Upper lobe of left lung (tissue), 6 donors: ENCODE data around the gene SPDL1. TPM values are rescaled to one million over a fixed set of nuclear protein-coding genes. Genes with fewer than 3 reads are reported as not detected.
"Not testable (repeated sequence)": the region's sequence is repeated elsewhere in the genome, so short reads cannot be mapped to it uniquely, and the experiment has no call there.

ENCODE experiments used
- ATAC-seq, 2 donors: fragments of 200-7000 bp; cut with Tn5 transposase; one replicate each; pipeline ENCODE4 v1.9.1; 2022; ENCODE audit warnings: mild to moderate bottlenecking in 2 of 2, moderate library complexity in 2 of 2; ENCODE audit not compliant: low FRiP score in 2 of 2
- DNase-seq, 2 donors: peaks; one replicate each; pipeline ENCODE4 v3.0.0-alpha.2; 2019 to 2020
- H3K27ac ChIP-seq, 4 donors: fragments of 200-600 bp; sonication (generic); one replicate each; pipeline ENCODE4 v1.5.1; 2016 to 2019
- H3K27me3 ChIP-seq, 4 donors: fragments of 200-600 bp; sonication (generic); one replicate each; pipeline ENCODE4 v1.5.1; 2017 to 2019
- H3K36me3 ChIP-seq, 4 donors: fragments of 200-600 bp; sonication (generic); one replicate each; pipeline ENCODE4 v1.5.1; 2016 to 2019
- H3K4me1 ChIP-seq, 4 donors: fragments of 200-600 bp; sonication (generic); one replicate each; pipeline ENCODE4 v1.5.1; 2018 to 2019
- H3K4me3 ChIP-seq, 4 donors: fragments of 200-600 bp; sonication (generic); one replicate each; pipeline ENCODE4 v1.5.1; 2017 to 2019; ENCODE audit warnings: mild to moderate bottlenecking in 2 of 4, moderate library complexity in 1 of 4
- H3K9me3 ChIP-seq, 4 donors: fragments of 200-600 bp; sonication (generic); one replicate each; pipeline ENCODE4 v1.5.1; 2018 to 2019
- CTCF ChIP-seq, 6 experiments: fragments of 450-650 bp in 4 of 6; fragments of 200-600 bp in 2 of 6; sonication (generic) in 2 of 6; IDR thresholded peaks; one replicate each; pipeline ENCODE4 v1.5.1; 2016 to 2019; ENCODE audit warnings: antibody characterized with exemption in 6 of 6
- EP300 ChIP-seq, 4 donors: sonication (generic); formaldehyde crosslinking; IDR thresholded peaks; one replicate each; pipeline ENCODE4 v1.5.1; 2017; ENCODE audit warnings: antibody characterized with exemption in 4 of 4, control low read depth in 2 of 4
- POLR2A ChIP-seq, 4 donors: fragments of 450-650 bp; IDR thresholded peaks; one replicate each; pipeline ENCODE4 v1.5.1; 2016 to 2017; ENCODE audit warnings: antibody characterized with exemption in 4 of 4, mild to moderate bottlenecking in 2 of 4
- POLR2AphosphoS5 ChIP-seq, 2 donors: sonication (generic); formaldehyde crosslinking; IDR thresholded peaks; one replicate each; pipeline ENCODE4 v1.5.1; 2017; ENCODE audit warnings: antibody characterized with exemption in 2 of 2
- WGBS, 2 donors: methylation state at CpG; one replicate each; pipeline ENCODE4 v1.1.5; 2017 to 2018; 5-methylcytosine and 5-hydroxymethylcytosine counted together
- total RNA-seq, 6 donors: library from RNA; depleted of rRNA in 4 of 6; stranded (reverse); fragments of >200 nt in 4 of 6; gene quantifications; one replicate each; pipeline versions ENCODE4 v1.1.0 to v1.2.1, GENCODE V29; 2016 to 2021
- donor health status: DM: no; HTN: no; CAD: no; lungs with moderate emphysema.
- donor health status: DM: no; HTN: yes; CAD: no; lungs with severe emphysema.

Gene SPDL1
- total RNA-seq, 6 donors from 2014 or later, result 1.9 to 9.2 (median 5.5) TPM

DNA sequence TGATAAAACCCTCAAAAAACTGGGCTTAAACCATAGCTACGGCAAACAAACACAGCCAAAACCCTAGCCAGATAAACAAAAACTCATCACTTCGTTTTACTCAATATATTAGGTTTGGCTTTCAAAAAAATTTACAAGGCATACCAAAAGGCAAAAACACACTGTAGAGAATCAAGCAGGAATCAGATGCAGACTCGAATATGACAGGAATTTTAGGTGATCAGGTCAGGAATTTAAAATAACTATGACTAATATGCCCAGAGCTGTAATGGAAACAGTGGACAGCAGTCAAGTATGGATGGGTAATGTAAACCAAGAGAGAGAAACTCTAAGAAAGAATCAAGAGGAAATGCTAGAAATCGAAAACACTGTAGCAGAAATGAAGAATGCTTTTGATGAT is 27.0 kb downstream of the SPDL1 start:
- Histone ChIP-seq H3K9me3 (peaks cover 0 to 3% (median 0%) of the 10 kb centered on the region in 4 donors), H3K27ac (no peak overlapping the region), H3K27me3 (no peaks in the 10 kb centered on the region), H3K4me1 (no peaks in the 10 kb centered on the region), H3K4me3 (no peak overlapping the region), H3K36me3 (no peaks in the 10 kb centered on the region)
- 79 to 83% methylated on average over 4 of the region's 4 CpGs for WGBS, 2 donors
- ATAC-seq (no peak), DNase-seq (no peak)
- TF ChIP-seq POLR2AphosphoS5 (IDR thresholded peaks at IDR 0.05) (no peak), POLR2A (IDR thresholded peaks at IDR 0.05) (no peak), EP300 (IDR thresholded peaks at IDR 0.05) (no peak), CTCF (IDR thresholded peaks at IDR 0.05) (no peak)

DNA sequence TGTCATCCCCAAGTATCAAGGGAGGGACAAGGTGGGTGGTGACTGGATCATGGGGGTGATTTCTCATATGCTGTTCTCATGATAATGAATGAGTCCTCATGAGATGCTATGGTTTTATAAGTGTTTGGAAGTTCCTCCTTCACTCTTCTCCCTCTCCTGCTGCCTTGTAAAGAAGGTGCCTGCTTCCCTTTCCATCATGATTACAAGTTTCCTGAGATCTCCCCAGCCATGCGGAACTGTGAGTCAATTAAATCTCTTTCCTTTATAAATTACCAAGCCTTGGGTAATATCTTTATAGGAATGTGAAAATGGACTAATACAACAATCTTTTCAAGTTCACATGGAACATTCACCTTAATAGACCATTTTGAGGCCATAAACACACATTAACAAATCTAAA is 32.0 kb downstream of the SPDL1 start:
- Histone ChIP-seq H3K9me3 (peaks cover 0 to 3% (median 0%) of the 10 kb centered on the region in 4 donors), H3K27ac (no peak overlapping the region), H3K4me3 (no peak overlapping the region), H3K27me3 (no peaks in the 10 kb centered on the region), H3K36me3 (no peaks in the 10 kb centered on the region), H3K4me1 (no peaks in the 10 kb centered on the region)
- DNase-seq (no peak), ATAC-seq (no peak)
- TF ChIP-seq POLR2A (IDR thresholded peaks at IDR 0.05) (no peak), CTCF (IDR thresholded peaks at IDR 0.05) (no peak), EP300 (IDR thresholded peaks at IDR 0.05) (no peak), POLR2AphosphoS5 (IDR thresholded peaks at IDR 0.05) (no peak)
- 77 to 79% methylated on average over 1 of the region's 1 CpG for WGBS, 2 donors

GRCh38 chr5:169624307-169624706 is 40.7 kb downstream of the SPDL1 start:
- H3K36me3 ChIP-seq, DNase-seq, H3K9me3 ChIP-seq, H3K27ac ChIP-seq, H3K27me3 ChIP-seq, ATAC-seq, H3K4me3 ChIP-seq, H3K4me1 ChIP-seq: not testable (repeated sequence)
- WGBS, 2 donors, result 92 to 97% methylated on average over 2 of the region's 2 CpGs

DNA sequence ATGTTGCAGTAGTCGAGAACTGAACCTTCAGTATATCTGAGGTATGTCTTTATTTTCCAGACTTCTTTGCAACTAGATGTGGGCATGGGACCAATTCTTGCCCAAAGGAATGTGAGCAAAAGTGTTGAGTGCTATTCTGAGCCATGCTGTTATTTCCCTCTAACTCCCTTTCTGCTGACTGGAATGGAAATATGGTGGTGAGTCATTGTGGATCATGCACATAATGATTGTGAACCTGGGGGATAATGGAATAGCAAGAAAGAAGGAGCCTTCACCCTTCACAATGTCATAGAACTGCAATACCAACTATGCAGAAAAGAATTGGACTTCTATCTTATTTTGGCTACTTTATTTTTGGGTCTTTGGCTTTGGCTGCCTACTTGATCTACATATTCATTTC is 43.2 kb downstream of the SPDL1 start:
- H3K9me3 ChIP-seq, result no peaks in the 10 kb centered on the region
- no peak for ATAC-seq
- H3K4me1 ChIP-seq, result peaks cover 0 to 5% (median 0%) of the 10 kb centered on the region in 4 donors
- no peaks in the 10 kb centered on the region for H3K36me3 ChIP-seq
- no peak overlapping the region for H3K4me3 ChIP-seq
- no peaks in the 10 kb centered on the region for H3K27me3 ChIP-seq
- no peak overlapping the region for H3K27ac ChIP-seq
- no peak for DNase-seq
- TF ChIP-seq CTCF (IDR thresholded peaks at IDR 0.05), result no peak
- TF ChIP-seq POLR2AphosphoS5 (IDR thresholded peaks at IDR 0.05), result no peak
- TF ChIP-seq EP300 (IDR thresholded peaks at IDR 0.05), result no peak
- TF ChIP-seq POLR2A (IDR thresholded peaks at IDR 0.05), result no peak
- 82 to 88% methylated on average over 1 of the region's 1 CpG for WGBS, 2 donors

DNA sequence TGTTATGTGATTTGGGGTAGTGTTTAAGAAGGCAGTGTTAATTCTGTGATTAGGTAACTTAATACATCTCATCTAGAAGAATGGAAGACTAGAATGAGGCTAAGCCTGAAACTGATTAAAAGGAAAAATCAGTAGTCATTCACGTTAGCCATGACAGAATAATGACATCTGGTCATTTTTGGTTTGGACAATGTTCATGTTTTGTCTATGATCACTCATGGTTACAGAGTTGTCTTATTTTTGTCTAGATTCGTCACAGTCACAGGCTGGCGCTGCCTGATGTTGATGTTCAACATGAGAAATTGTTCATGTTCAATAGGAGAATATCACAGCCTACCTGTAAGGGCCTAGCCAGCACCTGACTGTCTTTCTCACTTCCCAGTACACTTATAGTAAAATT is 44.0 kb downstream of the SPDL1 start:
- Histone ChIP-seq H3K27me3 (no peaks in the 10 kb centered on the region), H3K27ac (no peak overlapping the region)

More for the DNA sequence above, 44.0 kb downstream of the SPDL1 start:
- Histone ChIP-seq H3K4me3 (no peak overlapping the region), H3K9me3 (no peaks in the 10 kb centered on the region), H3K4me1 (peaks cover 0 to 5% (median 0%) of the 10 kb centered on the region in 4 donors), H3K36me3 (no peaks in the 10 kb centered on the region)
- TF ChIP-seq CTCF (IDR thresholded peaks at IDR 0.05), result no peak
- TF ChIP-seq EP300 (IDR thresholded peaks at IDR 0.05), result no peak
- ATAC-seq, result no peak
- no peak for DNase-seq
- 85% methylated on average over 3 of the region's 3 CpGs for WGBS, 2 donors
